Left ventricle myocardium inferior (tissue), 1 donor: ENCODE results near the gene DNAJC7. TPM values are rescaled to one million over a fixed set of nuclear protein-coding genes. Genes with fewer than 3 reads are reported as not detected.

Experiments
- DNase-seq: peaks from one replicate; pipeline ENCODE4 v3.0.0-alpha.2; 2020
- H3K27ac ChIP-seq: fragments of 200-600 bp; replicated peaks from 2 replicates; pipeline ENCODE4 v1.8.0; 2021
- H3K27me3 ChIP-seq: fragments of 200-600 bp; 2 replicates; pipeline ENCODE4 v1.8.0; 2021; ENCODE audit warnings: low read depth
- H3K36me3 ChIP-seq: fragments of 200-600 bp; 2 replicates; pipeline ENCODE4 v1.8.0; 2021
- H3K4me1 ChIP-seq: fragments of 200-600 bp; 2 replicates; pipeline ENCODE4 v1.8.0; 2021
- H3K4me3 ChIP-seq: fragments of 200-600 bp; 2 replicates; pipeline ENCODE4 v1.8.0; 2021; ENCODE audit warnings: mild to moderate bottlenecking, moderate library complexity
- H3K9me3 ChIP-seq: fragments of 200-600 bp; replicated peaks from 2 replicates; pipeline ENCODE4 v1.8.0; 2021
- CTCF ChIP-seq: fragments of 200-600 bp; IDR thresholded peaks from 2 replicates; pipeline ENCODE4 v1.8.0; 2021; ENCODE audit warnings: antibody characterized with exemption, mild to moderate bottlenecking, borderline replicate concordance
- intact Hi-C: fragments of 100-400 bp; cut with micrococcal nuclease; formaldehyde crosslinking; loops from one replicate; pipeline ENCODE4 v1.11.0; 2022
- total RNA-seq: library from RNA; stranded (reverse); fragmentation: NEBNext Ultra II Directional; extraction: Animal tissue kit (Norgen Biotek cat#: 25700); gene quantifications from one replicate; pipeline ENCODE4 v1.2.1, GENCODE V29; 2021
- donor health status: DM: no; HTN: yes; CAD: no; lungs with severe emphysema.

Gene DNAJC7
- total RNA-seq, 1 donor from 2014 or later: 71.2 TPM

- Histone ChIP-seq H3K27ac (no peak overlapping the region), H3K36me3 (peaks cover 94% of the 10 kb centered on the region), H3K4me3 (no peak overlapping the region), H3K27me3 (no peaks in the 10 kb centered on the region), H3K9me3 (no peaks in the 10 kb centered on the region), H3K4me1 (no peaks in the 10 kb centered on the region)
- intact Hi-C loops: no loop called here
- DNase-seq: no peak
- no peak for TF ChIP-seq CTCF
Observed at GRCh38 chr17:41982026-41982760, 35.0 kb downstream of the DNAJC7 start.

- no peak for TF ChIP-seq CTCF
- DNase-seq: no peak
- no peaks in the 10 kb centered on the region for H3K27me3 ChIP-seq
- no peak overlapping the region for H3K27ac ChIP-seq
- H3K4me1 ChIP-seq: peaks cover 17% of the 10 kb centered on the region
- intact Hi-C loops: no loop called here
- no peaks in the 10 kb centered on the region for H3K9me3 ChIP-seq
- no peak overlapping the region for H3K4me3 ChIP-seq
- H3K36me3 ChIP-seq: peaks cover 95% of the 10 kb centered on the region
Observed at GRCh38 chr17:41977991-41978390, 39.2 kb downstream of the DNAJC7 start.

- no peaks in the 10 kb centered on the region for H3K9me3 ChIP-seq
Observed at GRCh38 chr17:41976142-41976768, 41.0 kb downstream of the DNAJC7 start.

GRCh38 chr17:41975099-41976083, 41.8 kb downstream of the DNAJC7 start:
- Histone ChIP-seq H3K27me3 (no peaks in the 10 kb centered on the region), H3K36me3 (peaks cover 85% of the 10 kb centered on the region), H3K27ac (no peak overlapping the region), H3K4me1 (peaks cover 34% of the 10 kb centered on the region), H3K9me3 (no peaks in the 10 kb centered on the region), H3K4me3 (no peak overlapping the region)
- intact Hi-C loops: no loop called here
- DNase-seq: no peak
- no peak for TF ChIP-seq CTCF

More at GRCh38 chr17:41976142-41976768, 41.0 kb downstream of the DNAJC7 start:
- DNase-seq: no peak
- TF ChIP-seq CTCF: no peak
- Histone ChIP-seq H3K27ac (peak overlapping the region; percentile 27), H3K27me3 (no peaks in the 10 kb centered on the region), H3K4me1 (peaks cover 34% of the 10 kb centered on the region), H3K4me3 (no peak overlapping the region), H3K36me3 (peaks cover 94% of the 10 kb centered on the region)
- intact Hi-C loops: no loop called here

- Histone ChIP-seq H3K4me3 (no peak overlapping the region), H3K27ac (no peak overlapping the region), H3K27me3 (no peaks in the 10 kb centered on the region), H3K4me1 (peaks cover 34% of the 10 kb centered on the region), H3K36me3 (peaks cover 84% of the 10 kb centered on the region), H3K9me3 (no peaks in the 10 kb centered on the region)
- intact Hi-C loops: no loop called here
- no peak for TF ChIP-seq CTCF
- DNase-seq: no peak
Observed at GRCh38 chr17:41974658-41975057, 42.6 kb downstream of the DNAJC7 start.
